Activated CD4-positive, alpha-beta T cell treated with anti-CD3 and anti-CD28 coated beads for 48 hours (primary cell): ENCODE data around the gene LSAMP.

Experiments used
- DNase-seq: peaks from one replicate; pipeline ENCODE4 v3.0.0-alpha.2; 2020

Gene LSAMP

GRCh38 chr3:116281313-116282143 lies 163.8 kb downstream of the LSAMP start:
- DNase-seq, result no peak

GRCh38 chr3:116280130-116280740 lies 165.1 kb downstream of the LSAMP start:
- DNase-seq, result no peak

- no peak for DNase-seq
These were observed 168.6 kb downstream of the LSAMP start for GRCh38 chr3:116276675-116277074.

GRCh38 chr3:116270056-116270455 lies 175.2 kb downstream of the LSAMP start:
- DNase-seq, result no peak

GRCh38 chr3:116267116-116267515 lies 178.2 kb downstream of the LSAMP start:
- DNase-seq, result no peak

GRCh38 chr3:116265976-116266584 lies 179.2 kb downstream of the LSAMP start:
- no peak for DNase-seq

GRCh38 chr3:116265320-116265695 lies 180.0 kb downstream of the LSAMP start:
- no peak for DNase-seq

GRCh38 chr3:116264546-116265319 lies 180.6 kb downstream of the LSAMP start:
- no peak for DNase-seq

- no peak for DNase-seq
These were observed 181.3 kb downstream of the LSAMP start for GRCh38 chr3:116263842-116264545.

- DNase-seq, result no peak
These were observed 184.8 kb downstream of the LSAMP start for GRCh38 chr3:116260491-116260890.

GRCh38 chr3:116259984-116260383 lies 185.3 kb downstream of the LSAMP start:
- no peak for DNase-seq

GRCh38 chr3:116256843-116257485 lies 188.3 kb downstream of the LSAMP start:
- DNase-seq, result no peak

- no peak for DNase-seq
These were observed 190.7 kb downstream of the LSAMP start for GRCh38 chr3:116254541-116254940.

- no peak for DNase-seq
These were observed 191.8 kb downstream of the LSAMP start for GRCh38 chr3:116253511-116253910.

- no peak for DNase-seq
These were observed 197.7 kb downstream of the LSAMP start for GRCh38 chr3:116247605-116248004.

- DNase-seq, result no peak
These were observed 198.8 kb downstream of the LSAMP start for GRCh38 chr3:116246406-116246980.

- no peak for DNase-seq
These were observed 202.5 kb downstream of the LSAMP start for GRCh38 chr3:116242825-116243224.

GRCh38 chr3:116241677-116242076 lies 203.6 kb downstream of the LSAMP start:
- DNase-seq, result no peak

GRCh38 chr3:116240261-116240660 lies 205.0 kb downstream of the LSAMP start:
- DNase-seq, result no peak

- no peak for DNase-seq
These were observed 206.3 kb downstream of the LSAMP start for GRCh38 chr3:116238846-116239565.
